Heart right ventricle (tissue), 16 donors: ENCODE measurements around the gene ZNF879. TPM values are rescaled to one million over a fixed set of nuclear protein-coding genes. Genes with fewer than 3 reads are reported as not detected.
A peak's percentile ranks its signal among the peaks of the same experiment; 100 is the strongest.

Experiments
- ATAC-seq, 8 donors: fragments of 200-7000 bp; cut with Tn5 transposase; one replicate each; pipeline ENCODE4 v1.9.1; 2020; ENCODE audit warnings: mild to moderate bottlenecking in 8 of 8, moderate library complexity in 8 of 8, moderate number of reproducible peaks in 1 of 8
- DNase-seq, 2 donors: peaks; one replicate each; pipeline ENCODE4 v3.0.0-alpha.2; 2020
- H3K27ac ChIP-seq, 10 donors: fragments of 200-600 bp; sonication (generic) in 2 of 10; one replicate each; pipeline versions ENCODE4 v1.5.0 to v1.8.0; 2020 to 2022; ENCODE audit warnings: mild to moderate bottlenecking in 3 of 10
- H3K27me3 ChIP-seq, 7 donors: fragments of 200-600 bp; one replicate each; pipeline ENCODE4 v1.8.0; 2021 to 2022; ENCODE audit warnings: mild to moderate bottlenecking in 2 of 7
- H3K36me3 ChIP-seq, 9 donors: fragments of 200-600 bp; sonication (generic) in 1 of 9; one replicate each; pipeline versions ENCODE4 v1.5.0 to v1.8.0; 2020 to 2022; ENCODE audit warnings: mild to moderate bottlenecking in 2 of 9
- H3K4me1 ChIP-seq, 9 donors: fragments of 200-600 bp; sonication (generic) in 1 of 9; one replicate each; pipeline versions ENCODE4 v1.5.0 to v1.8.0; 2020 to 2022; ENCODE audit warnings: mild to moderate bottlenecking in 4 of 9
- H3K4me3 ChIP-seq, 10 donors: fragments of 200-600 bp; sonication (generic) in 2 of 10; one replicate each; pipeline versions ENCODE4 v1.5.0 to v1.8.0; 2020 to 2022; ENCODE audit warnings: mild to moderate bottlenecking in 7 of 10, moderate library complexity in 2 of 10
- H3K9me3 ChIP-seq, 11 donors: fragments of 200-600 bp in 10 of 11; sonication (generic) in 2 of 11; one replicate each; pipeline versions ENCODE4 v1.5.0 to v1.8.0; 2013 to 2022; ENCODE audit warnings: mild to moderate bottlenecking in 2 of 11, control low read depth in 1 of 11, moderate library complexity in 1 of 11
- CTCF ChIP-seq, 9 donors: fragments of 200-600 bp; sonication (generic) in 2 of 9; IDR thresholded peaks; one replicate each; pipeline versions ENCODE4 v1.5.0 to v1.8.0; 2021 to 2022; ENCODE audit warnings: antibody characterized with exemption in 9 of 9, mild to moderate bottlenecking in 5 of 9, moderate library complexity in 1 of 9
- WGBS, 2 donors: extraction: QIAGEN DNeasy Blood & Tissue Kit; methylation state at CpG; one replicate each; pipeline ENCODE4 v1.1.7; 2013; ENCODE audit warnings: inconsistent platforms in 1 of 2; 5-methylcytosine and 5-hydroxymethylcytosine counted together
- intact Hi-C, 10 donors: fragments of 100-400 bp; cut with DNase I; formaldehyde crosslinking; loops; one replicate each; pipeline versions ENCODE4 v1.11.1 to v1.14.2; 2022
- polyA plus RNA-seq, 2 donors: library from polyadenylated mRNA; stranded (reverse); fragments of 200-250 nt; gene quantifications; one replicate each; pipeline ENCODE4 v1.2.3, GENCODE V29; 2013
- total RNA-seq, 10 donors: library from RNA; stranded (reverse); fragmentation: NEBNext Ultra II Directional in 3 of 10; extraction: Animal tissue kit (Norgen Biotek cat#: 25700) in 3 of 10; gene quantifications; one replicate each; pipeline versions ENCODE4 v1.2.1 to v1.2.4, GENCODE V29; 2021 to 2023
- donor health status: Arrhythmogenic right ventricular cardiomyopathy.
- donor health status: ischemic (EF 13 %, LVEDD 7.1; RV severe dilation, severe dysfunction).
- donor health status: healthy with polysubstance abuse.
- donor health status: DM: no; HTN: yes; CAD: no.
- donor health status: DM: no; HTN: no; CAD: no.
- donor health status: ischemic (EF 25% LVEDD 6.9; RV normal size, moderate dysfunction).
- donor health status: ischemic (EF 25% LVEDD 5.7; RV mildly dilated, moderate dysfunction).
- donor health status: healthy.
- donor health status: DM: yes; HTN: yes; CAD: no.
- donor health status: Ischemic cardiomyopathy.
- donor health status: ischemic (EF 35%, LVEDD 5.7; RV mildly dilated, moderate dysfunction).
- donor health status: nonischemic (EF 11% LVEDD 7.7; RV severe dilation, severe dysfunction).
- donor health status: DM: yes; HTN: yes; CAD: no.
- donor health status: PGD.
- donor health status: ischemic (EF 29% LVEDD 5.4; RV normal size, mild dysfunction).
- donor health status: nonischemic (EF 23%, LVEDD 6.1; RV moderate dilation, normal function).

ZNF879 gene
- total and polyA plus RNA-seq, 12 donors = 1.4 to 4.5 (median 3.6) TPM

GRCh38 chr5:178984145-178985072 lies 39.2 kb upstream of the ZNF879 start:
- intact Hi-C loops = no loop called here

GRCh38 chr5:178986326-178986960 lies 37.2 kb upstream of the ZNF879 start:
- Histone ChIP-seq H3K4me3 (no peak overlapping the region), H3K27me3 (peaks cover 0 to 7% (median 0%) of the 10 kb centered on the region in 7 donors), H3K36me3 (no peaks in the 10 kb centered on the region), H3K27ac (no peak overlapping the region), H3K9me3 (peaks cover 0 to 94% (median 44%) of the 10 kb centered on the region in 11 donors), H3K4me1 (no peaks in the 10 kb centered on the region)
- 98 to 99% methylated on average over 38 to 43 of the region's 43 CpGs for WGBS, 2 donors
- intact Hi-C loops = no loop called here
- ATAC-seq = peak in 1 of 8 donors; percentile 18
- TF ChIP-seq CTCF (IDR thresholded peaks at IDR 0.05) = no peak
- DNase-seq = no peak

More at GRCh38 chr5:178984145-178985072, 39.2 kb upstream of the ZNF879 start:
- no peaks in the 10 kb centered on the region for H3K4me1 ChIP-seq
- H3K27ac ChIP-seq = no peak overlapping the region
- peaks cover 0 to 98% (median 59%) of the 10 kb centered on the region in 11 donors for H3K9me3 ChIP-seq
- peaks cover 0 to under 1% (median 0%) of the 10 kb centered on the region in 9 donors for H3K36me3 ChIP-seq
- TF ChIP-seq CTCF (IDR thresholded peaks at IDR 0.05) = no peak
- DNase-seq (no peak), ATAC-seq (no peak)
- H3K4me3 ChIP-seq = no peak overlapping the region
- no peaks in the 10 kb centered on the region for H3K27me3 ChIP-seq
- WGBS, 2 donors = 95 to 97% methylated on average over 37 of the region's 37 CpGs

- DNase-seq (no peak), ATAC-seq (no peak)
- no peaks in the 10 kb centered on the region for H3K36me3 ChIP-seq
- H3K9me3 ChIP-seq = peaks cover 0 to 74% (median 29%) of the 10 kb centered on the region in 11 donors
- no peak overlapping the region for H3K4me3 ChIP-seq
- WGBS, 2 donors = 91 to 96% methylated on average over 27 of the region's 27 CpGs
- H3K27ac ChIP-seq = no peak overlapping the region
- TF ChIP-seq CTCF (IDR thresholded peaks at IDR 0.05) = no peak
- intact Hi-C loops = no loop called here
- H3K4me1 ChIP-seq = no peaks in the 10 kb centered on the region
- H3K27me3 ChIP-seq = peaks cover 2 to 21% (median 16%) of the 10 kb centered on the region in 7 donors
Measured at GRCh38 chr5:178988436-178989220, 35.0 kb upstream of the ZNF879 start.

GRCh38 chr5:178989311-178989710 lies 34.3 kb upstream of the ZNF879 start:
- Histone ChIP-seq H3K27me3 (peaks cover 9 to 28% (median 23%) of the 10 kb centered on the region in 7 donors), H3K4me1 (no peaks in the 10 kb centered on the region), H3K9me3 (peaks cover 0 to 67% (median 27%) of the 10 kb centered on the region in 11 donors), H3K36me3 (no peaks in the 10 kb centered on the region), H3K27ac (no peak overlapping the region), H3K4me3 (no peak overlapping the region)
- intact Hi-C loops = no loop called here
- no peak for DNase-seq
- WGBS, 2 donors = 92% methylated on average over 7 of the region's 7 CpGs
- no peak for TF ChIP-seq CTCF (IDR thresholded peaks at IDR 0.05)
- ATAC-seq = no peak
